ENCODE data around the gene QTRT2.

Gene QTRT2

GRCh38 chr3:114103858-114104257 lies 47.3 kb downstream of the QTRT2 start:
- TF ChIP-seq, protein P1, sequence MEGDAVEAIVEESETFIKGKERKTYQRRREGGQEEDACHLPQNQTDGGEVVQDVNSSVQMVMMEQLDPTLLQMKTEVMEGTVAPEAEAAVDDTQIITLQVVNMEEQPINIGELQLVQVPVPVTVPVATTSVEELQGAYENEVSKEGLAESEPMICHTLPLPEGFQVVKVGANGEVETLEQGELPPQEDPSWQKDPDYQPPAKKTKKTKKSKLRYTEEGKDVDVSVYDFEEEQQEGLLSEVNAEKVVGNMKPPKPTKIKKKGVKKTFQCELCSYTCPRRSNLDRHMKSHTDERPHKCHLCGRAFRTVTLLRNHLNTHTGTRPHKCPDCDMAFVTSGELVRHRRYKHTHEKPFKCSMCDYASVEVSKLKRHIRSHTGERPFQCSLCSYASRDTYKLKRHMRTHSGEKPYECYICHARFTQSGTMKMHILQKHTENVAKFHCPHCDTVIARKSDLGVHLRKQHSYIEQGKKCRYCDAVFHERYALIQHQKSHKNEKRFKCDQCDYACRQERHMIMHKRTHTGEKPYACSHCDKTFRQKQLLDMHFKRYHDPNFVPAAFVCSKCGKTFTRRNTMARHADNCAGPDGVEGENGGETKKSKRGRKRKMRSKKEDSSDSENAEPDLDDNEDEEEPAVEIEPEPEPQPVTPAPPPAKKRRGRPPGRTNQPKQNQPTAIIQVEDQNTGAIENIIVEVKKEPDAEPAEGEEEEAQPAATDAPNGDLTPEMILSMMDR (IDR thresholded peaks at IDR 0.05; ENCODE audit: low read depth, low read length), result no peak
- no peak overlapping the region for H3K4me3 ChIP-seq (ENCODE audit: low read depth, low read length)

DNA sequence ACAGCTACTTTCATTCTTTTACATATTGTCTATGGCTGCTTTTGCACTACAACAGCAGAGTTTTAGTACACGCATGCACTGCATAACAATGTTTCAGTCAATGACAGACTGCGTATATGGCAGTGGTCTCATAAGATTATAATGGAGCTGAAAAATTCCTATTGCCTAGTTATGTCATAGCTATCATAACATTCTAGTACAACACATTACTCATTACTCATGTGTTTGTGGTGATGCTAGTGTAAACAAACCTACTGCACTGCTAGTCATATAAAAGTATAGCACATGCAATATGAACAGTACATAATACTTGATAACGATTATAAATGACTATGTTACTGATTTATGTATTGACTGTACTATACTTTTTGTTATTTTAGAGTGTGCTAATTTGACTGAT lies 47.9 kb downstream of the QTRT2 start:
- H3K4me3 ChIP-seq (ENCODE audit: low read depth, low read length), result no peak overlapping the region
- TF ChIP-seq, protein P1 (IDR thresholded peaks at IDR 0.05; ENCODE audit: low read depth, low read length), result no peak

DNA sequence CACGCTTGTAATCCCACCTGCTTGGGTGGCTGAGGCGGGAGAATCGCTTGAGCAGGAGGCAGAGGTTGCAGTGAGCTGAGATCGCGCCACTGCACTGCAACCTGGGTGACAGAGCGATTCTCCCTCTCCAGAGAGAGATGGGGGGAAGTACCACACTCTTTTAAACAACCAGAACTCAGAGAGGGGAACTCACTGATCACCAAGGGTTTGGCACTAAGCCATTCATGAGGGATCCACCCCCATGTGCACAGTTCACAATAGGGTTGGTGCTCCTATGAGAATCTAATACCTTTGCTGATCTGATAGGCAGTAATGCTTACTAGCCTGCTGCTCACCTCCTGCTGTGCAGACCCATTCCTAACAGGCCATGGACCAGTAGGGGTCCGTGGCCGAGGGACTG lies 51.6 kb downstream of the QTRT2 start:
- TF ChIP-seq, protein P1 (IDR thresholded peaks at IDR 0.05; ENCODE audit: low read depth, low read length), result no peak

DNA sequence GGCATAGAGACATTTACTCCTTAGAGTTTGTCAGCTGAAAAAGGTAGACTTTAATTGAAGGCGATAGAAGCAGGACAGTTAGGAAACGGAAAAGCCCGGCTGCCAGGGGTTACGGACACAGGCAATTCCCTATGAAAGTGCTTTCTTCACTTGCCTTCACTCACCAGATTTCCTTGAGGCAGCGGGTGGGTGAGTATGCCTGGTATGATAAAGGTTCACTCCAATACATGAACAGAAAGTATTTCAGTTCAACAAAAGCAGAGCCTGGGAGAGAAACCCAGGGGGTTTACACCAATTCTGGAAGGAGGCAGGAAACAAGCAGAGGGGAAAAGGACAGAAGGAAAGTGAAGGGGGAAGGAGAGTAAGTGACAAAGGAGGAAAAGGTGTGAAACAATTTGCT lies 53.9 kb downstream of the QTRT2 start:
- TF ChIP-seq, protein P1 (IDR thresholded peaks at IDR 0.05; ENCODE audit: low read depth, low read length), result no peak
- H3K4me3 ChIP-seq (ENCODE audit: low read depth, low read length), result no peak overlapping the region

More for the DNA sequence above, 51.6 kb downstream of the QTRT2 start:
- H3K4me3 ChIP-seq (ENCODE audit: low read depth, low read length), result no peak overlapping the region

- H3K4me3 ChIP-seq (ENCODE audit: low read depth, low read length), result no peak overlapping the region
- TF ChIP-seq, protein P1 (IDR thresholded peaks at IDR 0.05; ENCODE audit: low read depth, low read length), result no peak
Measured at GRCh38 chr3:114111060-114111770, 54.7 kb downstream of the QTRT2 start.

GRCh38 chr3:114112696-114113095 lies 56.2 kb downstream of the QTRT2 start:
- TF ChIP-seq, protein P1 (IDR thresholded peaks at IDR 0.05; ENCODE audit: low read depth, low read length), result no peak
- no peak overlapping the region for H3K4me3 ChIP-seq (ENCODE audit: low read depth, low read length)

- TF ChIP-seq, protein P1 (IDR thresholded peaks at IDR 0.05; ENCODE audit: low read depth, low read length), result no peak
Measured at GRCh38 chr3:114114719-114115118, 58.2 kb downstream of the QTRT2 start.

More at GRCh38 chr3:114114719-114115118, 58.2 kb downstream of the QTRT2 start:
- no peak overlapping the region for H3K4me3 ChIP-seq (ENCODE audit: low read depth, low read length)
